GM08714 (cell line): ENCODE data around the gene TRAPPC12.
"Not testable (repeated sequence)": the region's sequence is repeated elsewhere in the genome, so short reads cannot be mapped to it uniquely, and the experiment has no call there.

Experiments
- H3K4me3 ChIP-seq: fragments of 200-500 bp; sonication (Bioruptor generic); 2 replicates; pipeline ENCODE4 v1.5.1; 2014; ENCODE audit warnings: mild to moderate bottlenecking, low read length, inconsistent platforms
- ZNF274 ChIP-seq: IDR thresholded peaks from 2 replicates; pipeline ENCODE4 v1.6.1; 2012; ENCODE audit warnings: mild to moderate bottlenecking, low read depth, low read length

The TRAPPC12 gene

GRCh38 chr2:3503483-3503882, 124.0 kb downstream of the TRAPPC12 start:
- TF ChIP-seq ZNF274, result no peak
- no peak overlapping the region for H3K4me3 ChIP-seq

- TF ChIP-seq ZNF274, result no peak
- no peak overlapping the region for H3K4me3 ChIP-seq
Measured at GRCh38 chr2:3504741-3505140, 125.2 kb downstream of the TRAPPC12 start.

- no peak overlapping the region for H3K4me3 ChIP-seq
- TF ChIP-seq ZNF274, result no peak
Measured at GRCh38 chr2:3505771-3506170, 126.3 kb downstream of the TRAPPC12 start.

GRCh38 chr2:3512086-3512485, 132.6 kb downstream of the TRAPPC12 start:
- no peak overlapping the region for H3K4me3 ChIP-seq
- no peak for TF ChIP-seq ZNF274

GRCh38 chr2:3513026-3513810, 133.7 kb downstream of the TRAPPC12 start:
- no peak for TF ChIP-seq ZNF274
- H3K4me3 ChIP-seq, result no peak overlapping the region

- H3K4me3 ChIP-seq, result not testable (repeated sequence)
Measured at GRCh38 chr2:3515438-3515837, 135.9 kb downstream of the TRAPPC12 start.

GRCh38 chr2:3516831-3517230, 137.3 kb downstream of the TRAPPC12 start:
- no peak overlapping the region for H3K4me3 ChIP-seq
- no peak for TF ChIP-seq ZNF274

GRCh38 chr2:3517948-3518495, 138.5 kb downstream of the TRAPPC12 start:
- TF ChIP-seq ZNF274, result no peak
- H3K4me3 ChIP-seq, result peak overlapping the region; percentile 74

GRCh38 chr2:3518496-3519254, 139.2 kb downstream of the TRAPPC12 start:
- H3K4me3 ChIP-seq, result peak overlapping the region; percentile 76
- TF ChIP-seq ZNF274, result no peak

- H3K4me3 ChIP-seq, result peak within 1 kb of the TSS; percentile 76
- no peak for TF ChIP-seq ZNF274
Measured at GRCh38 chr2:3519255-3520205, 140.0 kb downstream of the TRAPPC12 start, which contains the start of gene ADI1. Gene ADI1, minus strand, starts transcription at chr2:3519531. Its CDS starts 44 bp downstream, at chr2:3519487.

- no peak overlapping the region for H3K4me3 ChIP-seq
- TF ChIP-seq ZNF274, result no peak
Measured at GRCh38 chr2:3520591-3520990, 141.1 kb downstream of the TRAPPC12 start.

- TF ChIP-seq ZNF274, result no peak
- H3K4me3 ChIP-seq, result no peak overlapping the region
Measured at GRCh38 chr2:3522961-3523421, 143.5 kb downstream of the TRAPPC12 start.

- H3K4me3 ChIP-seq, result no peak overlapping the region
- no peak for TF ChIP-seq ZNF274
Measured at GRCh38 chr2:3523551-3524041, 144.1 kb downstream of the TRAPPC12 start.
